Nephron progenitor cell (in vitro differentiated cells): ENCODE data around the gene BTBD2.

Source experiments
- DNase-seq: peaks from one replicate; pipeline ENCODE4 v3.0.0; 2021
- H3K27ac Mint-ChIP-seq: 2 replicates; pipeline ENCODE4 v1.8.0; 2021; ENCODE audit warnings: mild to moderate bottlenecking, moderate library complexity, mixed read lengths
- H3K27me3 Mint-ChIP-seq: 2 replicates; pipeline ENCODE4 v1.8.0; 2021; ENCODE audit warnings: mild to moderate bottlenecking, low read depth, mixed read lengths; ENCODE audit not compliant: poor library complexity
- H3K36me3 Mint-ChIP-seq: 2 replicates; pipeline ENCODE4 v1.8.0; 2021; ENCODE audit warnings: low read depth, mixed read lengths
- H3K4me1 Mint-ChIP-seq: 2 replicates; pipeline ENCODE4 v1.8.0; 2021; ENCODE audit warnings: mixed read lengths
- H3K4me3 Mint-ChIP-seq: 2 replicates; pipeline ENCODE4 v1.8.0; 2021; ENCODE audit warnings: mild to moderate bottlenecking, moderate library complexity, mixed read lengths
- H3K9me3 Mint-ChIP-seq: 2 replicates; pipeline ENCODE4 v1.8.0; 2021; ENCODE audit warnings: mild to moderate bottlenecking, moderate library complexity, mixed read lengths
- CTCF ChIP-seq: fragments of 200-600 bp; sonication (generic); IDR thresholded peaks from 2 replicates; pipeline ENCODE4 v1.5.0; 2021; ENCODE audit warnings: antibody characterized with exemption

The BTBD2 gene

GRCh38 chr19:2044709-2045500, 29.4 kb upstream of the BTBD2 start:
- Mint-ChIP-seq H3K27me3 (no peaks in the 10 kb centered on the region), H3K9me3 (no peaks in the 10 kb centered on the region), H3K4me3 (no peak overlapping the region), H3K36me3 (peaks cover 4% of the 10 kb centered on the region), H3K4me1 (peaks cover 34% of the 10 kb centered on the region), H3K27ac (peak overlapping the region; percentile 64)
- DNase-seq, result no peak
- TF ChIP-seq CTCF, result no peak

GRCh38 chr19:2043961-2044708, 28.6 kb upstream of the BTBD2 start:
- no peak for DNase-seq
- Mint-ChIP-seq H3K4me1 (peaks cover 31% of the 10 kb centered on the region), H3K9me3 (no peaks in the 10 kb centered on the region), H3K27ac (no peak overlapping the region), H3K4me3 (no peak overlapping the region), H3K36me3 (peaks cover 4% of the 10 kb centered on the region), H3K27me3 (no peaks in the 10 kb centered on the region)
- no peak for TF ChIP-seq CTCF

- H3K36me3 Mint-ChIP-seq, result peaks cover 4% of the 10 kb centered on the region
- peak overlapping the region; percentile 48 for H3K27ac Mint-ChIP-seq
- no peak for TF ChIP-seq CTCF
- no peak for DNase-seq
- H3K4me3 Mint-ChIP-seq, result no peak overlapping the region
- H3K27me3 Mint-ChIP-seq, result no peaks in the 10 kb centered on the region
- no peaks in the 10 kb centered on the region for H3K9me3 Mint-ChIP-seq
- H3K4me1 Mint-ChIP-seq, result peaks cover 27% of the 10 kb centered on the region
Observed at GRCh38 chr19:2043251-2043641, 27.7 kb upstream of the BTBD2 start.

GRCh38 chr19:2042485-2043250, 27.2 kb upstream of the BTBD2 start:
- Mint-ChIP-seq H3K4me1 (peaks cover 25% of the 10 kb centered on the region), H3K9me3 (no peaks in the 10 kb centered on the region), H3K27ac (no peak overlapping the region), H3K36me3 (peaks cover 4% of the 10 kb centered on the region), H3K4me3 (no peak overlapping the region), H3K27me3 (no peaks in the 10 kb centered on the region)
- no peak for TF ChIP-seq CTCF
- DNase-seq, result no peak

- H3K4me3 Mint-ChIP-seq, result peak overlapping the region; percentile 30
- DNase-seq, result peak; percentile 99
- peaks cover 4% of the 10 kb centered on the region for H3K36me3 Mint-ChIP-seq
- peaks cover 30% of the 10 kb centered on the region for H3K4me1 Mint-ChIP-seq
- H3K27me3 Mint-ChIP-seq, result no peaks in the 10 kb centered on the region
- TF ChIP-seq CTCF, result no peak
- no peak overlapping the region for H3K27ac Mint-ChIP-seq
- no peaks in the 10 kb centered on the region for H3K9me3 Mint-ChIP-seq
Observed at GRCh38 chr19:2041683-2042484, 26.4 kb upstream of the BTBD2 start.
